Heart right ventricle (tissue), 16 donors: ENCODE data around the gene HEXA. TPM values are rescaled to one million over a fixed set of nuclear protein-coding genes. Genes with fewer than 3 reads are reported as not detected.

ENCODE experiments used
- ATAC-seq, 8 donors: fragments of 200-7000 bp; cut with Tn5 transposase; one replicate each; pipeline ENCODE4 v1.9.1; 2020; ENCODE audit warnings: mild to moderate bottlenecking in 8 of 8, moderate library complexity in 8 of 8, moderate number of reproducible peaks in 1 of 8
- DNase-seq, 2 donors: peaks; one replicate each; pipeline ENCODE4 v3.0.0-alpha.2; 2020
- H3K27ac ChIP-seq, 10 donors: fragments of 200-600 bp; sonication (generic) in 2 of 10; one replicate each; pipeline versions ENCODE4 v1.5.0 to v1.8.0; 2020 to 2022; ENCODE audit warnings: mild to moderate bottlenecking in 3 of 10
- H3K27me3 ChIP-seq, 7 donors: fragments of 200-600 bp; one replicate each; pipeline ENCODE4 v1.8.0; 2021 to 2022; ENCODE audit warnings: mild to moderate bottlenecking in 2 of 7
- H3K36me3 ChIP-seq, 9 donors: fragments of 200-600 bp; sonication (generic) in 1 of 9; one replicate each; pipeline versions ENCODE4 v1.5.0 to v1.8.0; 2020 to 2022; ENCODE audit warnings: mild to moderate bottlenecking in 2 of 9
- H3K4me1 ChIP-seq, 9 donors: fragments of 200-600 bp; sonication (generic) in 1 of 9; one replicate each; pipeline versions ENCODE4 v1.5.0 to v1.8.0; 2020 to 2022; ENCODE audit warnings: mild to moderate bottlenecking in 4 of 9
- H3K4me3 ChIP-seq, 10 donors: fragments of 200-600 bp; sonication (generic) in 2 of 10; one replicate each; pipeline versions ENCODE4 v1.5.0 to v1.8.0; 2020 to 2022; ENCODE audit warnings: mild to moderate bottlenecking in 7 of 10, moderate library complexity in 2 of 10
- H3K9me3 ChIP-seq, 11 donors: fragments of 200-600 bp in 10 of 11; sonication (generic) in 2 of 11; one replicate each; pipeline versions ENCODE4 v1.5.0 to v1.8.0; 2013 to 2022; ENCODE audit warnings: mild to moderate bottlenecking in 2 of 11, control low read depth in 1 of 11, moderate library complexity in 1 of 11
- WGBS, 2 donors: extraction: QIAGEN DNeasy Blood & Tissue Kit; methylation state at CpG; one replicate each; pipeline ENCODE4 v1.1.7; 2013; ENCODE audit warnings: inconsistent platforms in 1 of 2; 5-methylcytosine and 5-hydroxymethylcytosine counted together
- intact Hi-C, 10 donors: fragments of 100-400 bp; cut with DNase I; formaldehyde crosslinking; loops; one replicate each; pipeline versions ENCODE4 v1.11.1 to v1.14.2; 2022
- polyA plus RNA-seq, 2 donors: library from polyadenylated mRNA; stranded (reverse); fragments of 200-250 nt; gene quantifications; one replicate each; pipeline ENCODE4 v1.2.3, GENCODE V29; 2013
- total RNA-seq, 10 donors: library from RNA; stranded (reverse); fragmentation: NEBNext Ultra II Directional in 3 of 10; extraction: Animal tissue kit (Norgen Biotek cat#: 25700) in 3 of 10; gene quantifications; one replicate each; pipeline versions ENCODE4 v1.2.1 to v1.2.4, GENCODE V29; 2021 to 2023
- TF ChIP-seq, protein P1 (sequence below), 9 donors: fragments of 200-600 bp; sonication (generic) in 2 of 9; IDR thresholded peaks; one replicate each; pipeline versions ENCODE4 v1.5.0 to v1.8.0; 2021 to 2022; ENCODE audit warnings: antibody characterized with exemption in 9 of 9, mild to moderate bottlenecking in 5 of 9, moderate library complexity in 1 of 9
- donor health status: Arrhythmogenic right ventricular cardiomyopathy.
- donor health status: ischemic (EF 13 %, LVEDD 7.1; RV severe dilation, severe dysfunction).
- donor health status: healthy with polysubstance abuse.
- donor health status: DM: no; HTN: yes; CAD: no.
- donor health status: DM: no; HTN: no; CAD: no.
- donor health status: ischemic (EF 25% LVEDD 6.9; RV normal size, moderate dysfunction).
- donor health status: ischemic (EF 25% LVEDD 5.7; RV mildly dilated, moderate dysfunction).
- donor health status: healthy.
- donor health status: DM: yes; HTN: yes; CAD: no.
- donor health status: Ischemic cardiomyopathy.
- donor health status: ischemic (EF 35%, LVEDD 5.7; RV mildly dilated, moderate dysfunction).
- donor health status: nonischemic (EF 11% LVEDD 7.7; RV severe dilation, severe dysfunction).
- donor health status: DM: yes; HTN: yes; CAD: no.
- donor health status: PGD.
- donor health status: ischemic (EF 29% LVEDD 5.4; RV normal size, mild dysfunction).
- donor health status: nonischemic (EF 23%, LVEDD 6.1; RV moderate dilation, normal function).

Gene HEXA
- total and polyA plus RNA-seq, 12 donors = 48.8 to 129 (median 77.3) TPM

DNA sequence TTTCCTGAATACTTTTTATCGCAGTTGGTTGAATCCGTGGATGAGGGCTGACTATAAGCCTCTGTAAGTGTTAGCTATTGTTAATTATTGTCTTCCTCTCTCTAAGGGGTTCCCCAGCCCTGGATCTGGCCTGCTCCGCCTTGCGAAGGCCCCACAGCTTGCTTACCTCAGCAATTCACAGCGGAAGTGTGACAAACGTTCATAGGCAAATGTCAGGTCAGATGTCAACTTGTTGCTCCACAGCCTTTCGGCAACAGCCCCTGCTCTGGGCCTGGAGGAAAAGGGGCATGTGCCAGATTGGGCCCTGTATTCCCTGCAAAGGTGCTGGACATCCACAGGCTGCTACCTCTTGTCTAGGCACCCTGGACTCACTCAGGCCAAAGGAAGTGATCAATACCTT lies 30.5 kb downstream of the HEXA start:
- Histone ChIP-seq H3K27me3 (no peaks in the 10 kb centered on the region), H3K4me1 (peaks cover 0 to 2% (median 0%) of the 10 kb centered on the region in 9 donors), H3K27ac (no peak overlapping the region), H3K4me3 (no peak overlapping the region), H3K36me3 (peaks cover 0 to 96% (median 51%) of the 10 kb centered on the region in 9 donors), H3K9me3 (no peaks in the 10 kb centered on the region)
- WGBS, 2 donors = 86 to 87% methylated on average over 7 of the region's 7 CpGs
- TF ChIP-seq, protein P1, sequence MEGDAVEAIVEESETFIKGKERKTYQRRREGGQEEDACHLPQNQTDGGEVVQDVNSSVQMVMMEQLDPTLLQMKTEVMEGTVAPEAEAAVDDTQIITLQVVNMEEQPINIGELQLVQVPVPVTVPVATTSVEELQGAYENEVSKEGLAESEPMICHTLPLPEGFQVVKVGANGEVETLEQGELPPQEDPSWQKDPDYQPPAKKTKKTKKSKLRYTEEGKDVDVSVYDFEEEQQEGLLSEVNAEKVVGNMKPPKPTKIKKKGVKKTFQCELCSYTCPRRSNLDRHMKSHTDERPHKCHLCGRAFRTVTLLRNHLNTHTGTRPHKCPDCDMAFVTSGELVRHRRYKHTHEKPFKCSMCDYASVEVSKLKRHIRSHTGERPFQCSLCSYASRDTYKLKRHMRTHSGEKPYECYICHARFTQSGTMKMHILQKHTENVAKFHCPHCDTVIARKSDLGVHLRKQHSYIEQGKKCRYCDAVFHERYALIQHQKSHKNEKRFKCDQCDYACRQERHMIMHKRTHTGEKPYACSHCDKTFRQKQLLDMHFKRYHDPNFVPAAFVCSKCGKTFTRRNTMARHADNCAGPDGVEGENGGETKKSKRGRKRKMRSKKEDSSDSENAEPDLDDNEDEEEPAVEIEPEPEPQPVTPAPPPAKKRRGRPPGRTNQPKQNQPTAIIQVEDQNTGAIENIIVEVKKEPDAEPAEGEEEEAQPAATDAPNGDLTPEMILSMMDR (IDR thresholded peaks at IDR 0.05) = no peak
- DNase-seq = no peak
- intact Hi-C loops = loop anchor here in 2 of 10 donors (10.0 kb wide), 2 partner anchors 260 to 330 kb away; no protein-coding TSS in a partner anchor
- ATAC-seq = no peak

DNA sequence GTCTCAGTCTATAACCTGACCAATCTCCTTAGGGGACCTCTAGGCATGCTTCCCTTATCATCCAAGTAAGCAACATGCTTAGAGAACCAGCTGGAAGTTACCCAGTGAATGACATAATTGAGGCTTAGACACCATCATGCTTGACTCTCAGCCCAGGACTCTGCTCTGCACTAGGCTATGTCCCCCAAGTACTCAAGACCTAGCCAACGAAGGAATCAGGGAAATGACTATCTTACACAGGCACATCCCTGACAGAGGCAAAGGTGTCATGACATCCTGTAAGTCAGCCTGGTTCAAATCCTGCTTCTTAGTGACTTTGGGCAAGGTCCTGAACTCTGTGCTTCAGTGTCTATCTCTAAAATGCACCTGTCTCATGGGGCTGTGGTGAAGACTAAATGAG lies 31.2 kb downstream of the HEXA start:
- H3K9me3 ChIP-seq = no peaks in the 10 kb centered on the region
- peaks cover 0 to 6% (median 0%) of the 10 kb centered on the region in 9 donors for H3K4me1 ChIP-seq
- WGBS, 2 donors = 79 to 86% methylated on average over 1 of the region's 1 CpG
- H3K4me3 ChIP-seq = no peak overlapping the region
- intact Hi-C loops = loop anchor here in 2 of 10 donors (10.0 kb wide), 2 partner anchors 260 to 330 kb away; no protein-coding TSS in a partner anchor
- TF ChIP-seq, protein P1 (IDR thresholded peaks at IDR 0.05) = no peak
- no peaks in the 10 kb centered on the region for H3K27me3 ChIP-seq
- H3K27ac ChIP-seq = no peak overlapping the region
- peaks cover 0 to 92% (median 51%) of the 10 kb centered on the region in 9 donors for H3K36me3 ChIP-seq
- no peak for DNase-seq
- ATAC-seq = no peak

DNA sequence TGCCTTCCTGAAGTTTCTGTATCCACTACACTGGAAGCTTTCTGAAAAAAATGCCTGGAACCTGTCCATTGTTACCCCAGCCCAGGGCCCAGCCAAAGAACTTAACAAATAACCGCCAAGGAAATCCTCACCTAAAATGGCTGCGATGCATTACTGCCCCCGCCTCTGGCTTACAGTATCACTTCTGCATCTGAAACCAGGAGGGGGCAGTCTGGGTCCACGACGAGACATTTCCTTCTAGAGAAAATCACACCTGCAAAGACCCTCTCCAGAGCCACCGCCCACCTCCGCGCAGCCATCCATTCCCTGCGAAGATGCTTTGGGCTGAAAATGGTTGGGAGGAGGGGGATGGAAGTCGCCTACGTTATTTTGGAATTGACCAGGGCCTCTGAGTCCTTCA lies 33.4 kb downstream of the HEXA start:
- peaks cover 0 to 20% (median 0%) of the 10 kb centered on the region in 9 donors for H3K4me1 ChIP-seq
- no peak for ATAC-seq
- WGBS, 2 donors = 53 to 57% methylated on average over 11 of the region's 11 CpGs
- TF ChIP-seq, protein P1 (IDR thresholded peaks at IDR 0.05) = peak; percentile 8 to 57 (median 45)
- peaks cover 0 to 77% (median 33%) of the 10 kb centered on the region in 9 donors for H3K36me3 ChIP-seq
- peak in 1 of 2 donors; percentile 19 for DNase-seq
- intact Hi-C loops = loop anchor here in 2 of 10 donors (10.0 kb wide), 2 partner anchors 262 to 332 kb away; no protein-coding TSS in a partner anchor
- no peak overlapping the region for H3K27ac ChIP-seq
- no peak overlapping the region for H3K4me3 ChIP-seq
- H3K27me3 ChIP-seq = no peaks in the 10 kb centered on the region
- H3K9me3 ChIP-seq = no peaks in the 10 kb centered on the region

DNA sequence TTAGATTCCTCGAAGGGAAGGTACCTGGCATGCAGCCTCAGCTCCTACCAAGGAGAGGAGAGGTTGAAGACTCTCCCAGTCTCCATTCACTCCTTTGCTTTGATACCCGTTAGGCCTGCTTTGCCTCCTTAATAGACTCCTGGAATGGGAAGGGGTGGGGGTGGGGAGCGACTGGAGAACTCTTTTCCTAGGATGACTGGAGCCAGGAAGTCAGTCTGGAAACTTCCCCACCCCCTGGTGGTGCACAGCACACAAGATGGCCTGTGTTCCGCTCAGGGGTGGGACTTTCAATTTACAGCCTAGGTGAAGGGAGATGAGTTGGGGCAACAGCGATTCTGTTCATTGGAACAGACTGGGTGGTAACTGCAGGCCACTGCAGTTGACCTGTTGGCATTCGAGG lies 34.5 kb downstream of the HEXA start:
- Histone ChIP-seq H3K4me1 (peaks cover 0 to 20% (median 0%) of the 10 kb centered on the region in 9 donors), H3K36me3 (peaks cover 0 to 77% (median 22%) of the 10 kb centered on the region in 9 donors), H3K9me3 (no peaks in the 10 kb centered on the region), H3K4me3 (no peak overlapping the region), H3K27ac (no peak overlapping the region), H3K27me3 (no peaks in the 10 kb centered on the region)
- no peak for ATAC-seq
- WGBS, 2 donors = 79 to 80% methylated on average over 6 of the region's 6 CpGs
- intact Hi-C loops = loop anchor here in 2 of 10 donors (10.0 kb wide), 2 partner anchors 263 to 333 kb away; no protein-coding TSS in a partner anchor
- DNase-seq = no peak
- TF ChIP-seq, protein P1 (IDR thresholded peaks at IDR 0.05) = peak in 2 of 9 donors; percentile 3 to 10
